Psoas muscle (tissue), 8 donors: ENCODE data around the gene LSS. TPM values are rescaled to one million over a fixed set of nuclear protein-coding genes. Genes with fewer than 3 reads are reported as not detected.

Source experiments
- ATAC-seq, 4 donors: fragments of 200-7000 bp; cut with Tn5 transposase; one replicate each; pipeline ENCODE4 v1.9.1; 2020; ENCODE audit warnings: moderate library complexity in 3 of 4, mild to moderate bottlenecking in 2 of 4
- DNase-seq, 2 donors: peaks; one replicate each; pipeline ENCODE4 v3.0.0-alpha.2; 2020
- H3K27ac ChIP-seq: fragments of 200-600 bp; one replicate; pipeline ENCODE4 v1.8.0; 2022
- H3K27me3 ChIP-seq, 3 donors: fragments of 200-600 bp in 1 of 3; one replicate each; pipeline versions ENCODE4 v1.6.1 to v1.8.0; 2013 to 2022; ENCODE audit warnings: low read length in 2 of 3, mild to moderate bottlenecking in 2 of 3, moderate library complexity in 1 of 3; ENCODE audit not compliant: insufficient read depth in 3 of 3
- H3K36me3 ChIP-seq, 2 donors: fragments of 200-600 bp in 1 of 2; one replicate each; pipeline versions ENCODE4 v1.6.1 to v1.8.0; 2013 to 2022; ENCODE audit warnings: low read depth in 1 of 2, mild to moderate bottlenecking in 1 of 2, moderate library complexity in 1 of 2; ENCODE audit not compliant: insufficient read depth in 1 of 2
- H3K4me1 ChIP-seq: fragments of 200-600 bp; one replicate; pipeline ENCODE4 v1.8.0; 2022
- H3K4me3 ChIP-seq: fragments of 200-600 bp; one replicate; pipeline ENCODE4 v1.8.0; 2022; ENCODE audit warnings: mild to moderate bottlenecking
- H3K9me3 ChIP-seq: fragments of 200-600 bp; one replicate; pipeline ENCODE4 v1.8.0; 2022
- WGBS, 3 donors: extraction: QIAGEN DNeasy Blood & Tissue Kit; methylation state at CpG; one replicate each; pipeline versions ENCODE4 v1.1.6 to v1.1.7; 2013; 5-methylcytosine and 5-hydroxymethylcytosine counted together
- intact Hi-C, 2 donors: fragments of 100-400 bp; cut with DNase I; formaldehyde crosslinking; loops; one replicate each; pipeline versions ENCODE4 v1.11.0 to v1.14.2; 2022
- polyA plus RNA-seq, 3 donors: library from polyadenylated mRNA; stranded (reverse); fragments of 200-250 nt; gene quantifications; one replicate each; pipeline ENCODE4 v1.2.3, GENCODE V29; 2013
- total RNA-seq, 4 donors: library from RNA; stranded (reverse); fragmentation: NEBNext Ultra II Directional in 2 of 4; extraction: Animal tissue kit (Norgen Biotek cat#: 25700) in 2 of 4; gene quantifications; one replicate each; pipeline versions ENCODE4 v1.2.1 to v1.2.4, GENCODE V29; 2021 to 2023
- TF ChIP-seq, protein P1 (sequence below): fragments of 200-600 bp; IDR thresholded peaks from one replicate; pipeline ENCODE4 v1.8.0; 2022; ENCODE audit warnings: antibody characterized with exemption
- donor health status: healthy with polysubstance abuse.
- donor health status: DM: no; HTN: no; CAD: no; lungs with moderate emphysema.
- donor health status: Bipolar disorder and iron deficiency.
- donor health status: healthy.
- donor health status: DM: yes; HTN: yes; CAD: no.
- donor health status: DM: no; HTN: no; CAD: no.
- donor health status: DM: no; HTN: no; CAD: no.
- donor health status: DM: yes; HTN: yes; CAD: no.

LSS gene
- total and polyA plus RNA-seq, 7 donors, result 10.7 to 31.5 (median 24.8) TPM

DNA sequence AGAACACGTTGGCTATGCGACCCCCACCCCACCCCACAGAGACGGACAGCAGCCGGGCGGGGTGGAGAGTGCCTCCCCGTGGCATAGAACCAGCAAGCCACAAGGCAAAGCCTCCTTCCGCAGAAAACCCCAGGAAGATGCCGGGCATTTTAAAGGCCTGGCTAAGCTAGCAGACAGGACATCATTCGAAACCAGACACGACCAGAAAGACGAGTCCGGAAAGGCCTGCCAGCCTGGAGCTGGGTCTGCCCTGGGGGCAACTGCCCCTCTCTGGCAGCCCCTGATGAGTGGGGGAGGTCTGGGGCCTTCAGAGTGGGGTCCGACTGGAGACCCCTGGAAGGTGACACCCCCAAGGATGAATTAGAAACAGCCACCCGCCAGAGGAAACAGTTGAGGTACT is 81.7 kb downstream of the LSS start:
- DNase-seq (no peak), ATAC-seq (no peak)
- intact Hi-C loops, result loop anchor here in 1 of 2 donors (10.0 kb wide), 1 partner anchor 138 kb away; the partner anchor contains the start of genes MCM3AP and YBEY

DNA sequence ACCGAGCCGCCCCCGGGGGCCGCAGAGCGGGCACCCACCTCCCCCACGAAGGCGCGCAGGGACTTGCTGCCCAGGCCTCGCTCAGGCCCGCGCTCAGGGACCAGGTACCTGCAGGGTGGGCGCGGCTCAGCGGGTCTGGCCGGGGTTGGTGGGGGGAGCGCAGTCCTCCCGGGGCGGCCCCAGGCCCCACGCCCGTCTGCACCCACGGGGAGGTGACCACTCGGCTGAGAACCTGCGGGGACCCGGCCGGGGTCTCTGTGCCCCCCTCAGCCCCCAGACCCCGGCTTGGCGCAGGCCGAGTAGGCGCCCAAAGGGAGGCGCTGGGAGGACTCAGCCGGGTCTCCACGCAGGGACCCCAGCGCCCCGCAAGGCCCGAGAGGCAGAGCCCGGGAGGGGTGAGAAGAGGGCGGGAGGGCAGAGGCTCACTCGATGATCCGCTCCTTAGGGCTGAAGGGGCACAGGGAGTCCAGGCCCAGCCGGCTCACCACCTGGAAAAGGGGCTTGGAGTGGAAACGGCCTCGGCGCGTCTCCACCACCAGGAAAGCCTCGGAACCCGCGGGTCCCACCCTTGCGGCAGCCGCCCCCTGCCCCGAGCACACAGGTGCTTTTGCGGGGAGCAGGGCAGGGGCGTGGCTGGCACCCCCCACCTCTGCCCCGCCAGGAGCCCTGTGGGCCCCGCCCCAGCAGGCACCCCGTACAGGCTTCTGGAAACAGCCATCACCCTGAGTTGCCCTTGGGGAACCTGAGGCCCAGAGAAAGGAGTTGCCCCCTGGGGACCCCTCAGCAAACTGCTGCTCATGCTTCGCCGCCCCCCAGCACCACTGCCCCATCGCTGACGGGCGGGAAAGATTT is 82.5 kb downstream of the LSS start:
- Histone ChIP-seq H3K4me1 (no peaks in the 10 kb centered on the region), H3K36me3 (no peaks in the 10 kb centered on the region), H3K9me3 (no peaks in the 10 kb centered on the region), H3K4me3 (no peak overlapping the region), H3K27ac (no peak overlapping the region), H3K27me3 (peaks cover 0 to 3% (median 0%) of the 10 kb centered on the region in 3 donors)
- no peak for ATAC-seq
- peak; percentile 10 to 42 for DNase-seq
- TF ChIP-seq, protein P1, sequence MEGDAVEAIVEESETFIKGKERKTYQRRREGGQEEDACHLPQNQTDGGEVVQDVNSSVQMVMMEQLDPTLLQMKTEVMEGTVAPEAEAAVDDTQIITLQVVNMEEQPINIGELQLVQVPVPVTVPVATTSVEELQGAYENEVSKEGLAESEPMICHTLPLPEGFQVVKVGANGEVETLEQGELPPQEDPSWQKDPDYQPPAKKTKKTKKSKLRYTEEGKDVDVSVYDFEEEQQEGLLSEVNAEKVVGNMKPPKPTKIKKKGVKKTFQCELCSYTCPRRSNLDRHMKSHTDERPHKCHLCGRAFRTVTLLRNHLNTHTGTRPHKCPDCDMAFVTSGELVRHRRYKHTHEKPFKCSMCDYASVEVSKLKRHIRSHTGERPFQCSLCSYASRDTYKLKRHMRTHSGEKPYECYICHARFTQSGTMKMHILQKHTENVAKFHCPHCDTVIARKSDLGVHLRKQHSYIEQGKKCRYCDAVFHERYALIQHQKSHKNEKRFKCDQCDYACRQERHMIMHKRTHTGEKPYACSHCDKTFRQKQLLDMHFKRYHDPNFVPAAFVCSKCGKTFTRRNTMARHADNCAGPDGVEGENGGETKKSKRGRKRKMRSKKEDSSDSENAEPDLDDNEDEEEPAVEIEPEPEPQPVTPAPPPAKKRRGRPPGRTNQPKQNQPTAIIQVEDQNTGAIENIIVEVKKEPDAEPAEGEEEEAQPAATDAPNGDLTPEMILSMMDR, result no peak
- intact Hi-C loops, result loop anchor here in 1 of 2 donors (10.0 kb wide), 1 partner anchor 139 kb away; the partner anchor contains the start of genes MCM3AP and YBEY
- 91 to 93% (median 91%) methylated on average over 47 to 60 of the region's 60 CpGs for WGBS, 3 donors

More for the DNA sequence above, 81.7 kb downstream of the LSS start:
- Histone ChIP-seq H3K4me3 (no peak overlapping the region), H3K27ac (no peak overlapping the region), H3K4me1 (no peaks in the 10 kb centered on the region), H3K27me3 (peaks cover 0 to 3% (median 0%) of the 10 kb centered on the region in 3 donors), H3K36me3 (no peaks in the 10 kb centered on the region), H3K9me3 (no peaks in the 10 kb centered on the region)
- 72 to 82% (median 76%) methylated on average over 13 to 14 of the region's 14 CpGs for WGBS, 3 donors
- TF ChIP-seq, protein P1, result no peak

DNA sequence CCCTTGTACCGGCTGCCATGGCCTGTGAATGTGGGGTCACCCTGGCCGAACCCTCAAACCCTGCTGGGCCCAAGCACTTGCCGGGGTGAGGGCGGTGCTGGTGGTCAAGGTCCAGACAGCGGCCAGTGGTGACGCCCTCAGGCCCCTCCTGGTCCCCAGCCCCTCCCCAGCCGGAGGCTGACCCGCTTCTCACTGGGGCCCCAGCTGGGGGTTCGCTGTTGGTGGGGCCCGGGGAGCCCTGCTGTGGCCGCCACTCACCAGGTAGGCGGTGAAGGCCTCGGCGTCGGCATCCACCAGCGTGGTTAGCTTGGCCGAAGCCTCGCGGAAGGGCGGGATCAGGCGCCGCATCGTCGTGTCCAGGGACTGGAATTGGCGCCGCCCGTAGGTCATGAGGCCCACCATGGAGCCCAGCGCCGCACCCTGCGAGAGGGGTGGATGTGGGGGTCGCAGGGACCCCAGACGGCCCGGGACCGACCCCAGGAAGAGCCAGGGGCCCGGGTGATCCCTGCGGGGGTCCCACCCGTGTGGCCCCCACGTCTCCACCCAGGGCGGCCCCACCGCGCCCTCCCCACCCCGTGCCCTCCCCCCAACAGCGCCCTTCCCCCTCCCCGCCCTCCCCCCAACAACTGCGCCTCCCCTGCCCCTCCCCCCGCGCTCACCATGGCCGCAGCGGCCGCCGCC is 83.3 kb downstream of the LSS start:
- Histone ChIP-seq H3K4me3 (no peak overlapping the region), H3K4me1 (no peaks in the 10 kb centered on the region), H3K9me3 (no peaks in the 10 kb centered on the region), H3K27ac (no peak overlapping the region), H3K27me3 (no peaks in the 10 kb centered on the region), H3K36me3 (no peaks in the 10 kb centered on the region)
- ATAC-seq, result peak in 1 of 4 donors; percentile 23
- peak; percentile 10 to 44 for DNase-seq
- WGBS, 3 donors, result 90 to 95% (median 94%) methylated on average over 36 to 50 of the region's 51 CpGs
- TF ChIP-seq, protein P1, result no peak
- intact Hi-C loops, result loop anchor here in 1 of 2 donors (10.0 kb wide), 1 partner anchor 140 kb away; the partner anchor contains the start of genes MCM3AP and YBEY

GRCh38 chr21:46144464-46145070 is 84.0 kb downstream of the LSS start:
- TF ChIP-seq, protein P1, result no peak
- no peak overlapping the region for H3K27ac ChIP-seq
- no peaks in the 10 kb centered on the region for H3K36me3 ChIP-seq
- H3K27me3 ChIP-seq, result no peaks in the 10 kb centered on the region
- no peaks in the 10 kb centered on the region for H3K9me3 ChIP-seq
- peak in 1 of 2 donors; percentile 39 for DNase-seq
- WGBS, 3 donors, result 38 to 42% (median 39%) methylated on average over 3 to 4 of the region's 4 CpGs
- intact Hi-C loops, result loop anchor here in 1 of 2 donors (5.0 to 10.0 kb wide), 2 partner anchors 83 to 140 kb away; partner anchors contain the start of genes LSS, MCM3AP and YBEY
- H3K4me3 ChIP-seq, result no peak overlapping the region
- no peaks in the 10 kb centered on the region for H3K4me1 ChIP-seq
- ATAC-seq, result no peak
